H54 (cell line): ENCODE measurements around the gene CA12.
"Not testable (repeated sequence)": the region's sequence is repeated elsewhere in the genome, so short reads cannot be mapped to it uniquely, and the experiment has no call there.

Experiments used
- DNase-seq: peaks from one replicate; pipeline ENCODE4 v3.0.0; 2011; ENCODE audit warnings: low spot score, mixed read lengths; ENCODE audit not compliant: insufficient read length
- FAIRE-seq: peaks from 3 replicates; lab custom pipeline; 2011; peaks lifted over from hg19 to GRCh38; lab: Jason Lieb, UNC
- POLR2A ChIP-seq: IDR thresholded peaks from 2 replicates; pipeline ENCODE4 v1.6.1; 2011; ENCODE audit warnings: low read depth, mild to moderate bottlenecking, low read length

Gene CA12

DNA sequence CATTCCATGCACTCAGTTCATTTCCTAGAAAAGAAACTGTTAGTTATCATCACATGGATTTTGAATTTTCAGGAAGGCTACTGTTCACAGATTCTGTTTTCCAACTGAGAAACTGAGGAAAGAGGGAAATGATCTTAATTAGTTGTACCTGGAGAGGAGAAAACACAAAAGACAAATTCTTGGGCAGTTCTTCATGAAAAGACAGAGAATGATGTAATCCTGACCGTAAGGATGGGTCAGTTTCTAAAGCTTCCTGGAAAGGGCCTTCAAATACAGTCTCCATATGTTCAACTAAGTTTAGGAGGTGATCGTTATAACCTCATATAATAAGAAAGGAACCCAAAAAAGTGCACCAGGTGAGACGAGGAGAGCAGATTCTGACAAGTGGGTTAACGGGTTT, 44.6 kb downstream of the CA12 start:
- DNase-seq: no peak
- FAIRE-seq: no peak
- no peak for TF ChIP-seq POLR2A

DNA sequence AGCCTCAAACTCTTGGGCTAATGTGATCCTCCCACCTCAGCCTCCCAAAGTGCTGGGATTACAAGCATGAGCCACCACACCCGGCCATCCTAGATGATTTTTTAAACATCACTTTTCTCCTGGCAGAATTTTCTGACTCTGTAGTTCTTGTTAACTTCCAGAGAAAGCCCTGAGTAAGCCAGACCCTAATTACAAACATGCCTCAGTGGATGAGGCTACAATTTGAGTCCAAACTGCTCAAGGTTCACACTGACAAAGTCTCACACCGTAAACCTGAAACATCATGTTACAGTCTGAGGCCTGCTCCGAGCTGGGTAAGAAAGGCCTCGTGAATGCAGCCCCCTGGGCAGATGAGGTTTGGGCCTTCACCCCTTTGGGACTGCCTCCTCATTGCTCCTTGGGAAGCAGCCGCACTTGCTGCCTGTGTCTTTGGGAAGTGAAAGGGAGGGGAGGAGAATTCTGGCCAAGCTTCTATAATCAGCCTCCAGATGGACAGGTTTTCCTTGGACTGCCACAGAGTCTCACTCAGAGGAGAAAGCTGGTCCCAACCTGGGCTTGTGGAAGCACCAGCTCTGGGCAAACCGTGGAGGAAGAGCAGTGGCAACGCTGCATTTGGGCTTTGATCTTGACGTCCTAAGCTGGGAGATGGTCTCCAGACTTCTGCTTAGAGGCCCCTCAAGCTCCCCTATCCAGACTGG, 46.0 kb downstream of the CA12 start:
- no peak for FAIRE-seq
- TF ChIP-seq POLR2A: no peak
- DNase-seq: no peak

DNA sequence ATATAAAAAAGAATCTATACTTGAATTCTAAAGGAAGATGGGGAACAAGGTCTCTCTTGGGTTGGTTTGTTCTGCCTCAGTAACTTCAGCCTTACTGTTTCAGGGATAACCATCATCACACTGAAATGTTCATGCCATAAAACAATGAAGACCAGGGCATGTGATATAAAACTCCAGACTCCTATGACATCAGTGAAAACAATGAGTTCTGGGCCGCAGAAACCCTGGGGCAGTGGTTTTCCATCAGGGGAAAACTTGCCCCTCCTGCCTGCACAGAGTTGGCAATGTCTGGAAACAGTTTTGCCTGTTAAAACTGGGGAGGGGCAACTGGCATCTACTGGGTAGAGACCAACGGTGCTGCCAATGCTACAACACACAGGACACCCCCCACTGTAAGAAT, 46.8 kb downstream of the CA12 start:
- FAIRE-seq (no peak), DNase-seq (no peak)
- TF ChIP-seq POLR2A: no peak

DNA sequence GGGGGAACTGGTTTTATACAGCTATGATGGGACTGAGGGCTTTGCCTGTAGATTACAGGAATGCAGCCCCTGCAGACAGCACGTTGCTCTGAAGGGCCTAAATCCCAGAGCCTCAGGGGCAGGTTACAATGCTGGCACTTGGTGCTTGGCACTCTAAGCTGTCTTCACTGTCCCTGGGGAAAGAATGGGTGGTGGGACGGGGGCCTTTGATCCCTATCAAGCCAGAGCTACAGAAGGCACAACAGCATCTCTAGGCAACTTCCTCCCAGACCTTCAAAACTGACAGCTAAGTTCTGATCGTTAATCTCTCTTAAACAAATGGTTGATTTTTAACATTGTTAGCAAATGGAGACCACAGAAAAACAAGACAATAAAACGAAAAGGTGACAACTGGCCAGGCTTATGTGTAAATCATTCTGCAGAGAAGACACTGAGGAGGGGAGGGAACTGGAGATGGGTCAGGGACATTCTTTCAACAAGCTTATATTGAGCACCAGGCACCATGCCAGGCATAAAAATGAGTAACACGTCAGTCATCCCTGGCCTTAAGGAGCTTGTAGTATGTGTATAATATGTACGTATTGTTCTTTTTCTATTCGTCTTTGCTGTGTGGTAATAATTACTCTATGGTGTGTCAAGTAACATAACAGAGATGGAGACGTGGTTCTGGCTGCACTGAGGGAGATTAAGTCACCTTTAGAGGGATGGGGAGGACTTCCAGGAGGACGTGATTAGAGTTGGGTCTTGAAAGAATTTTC, 49.1 kb downstream of the CA12 start:
- TF ChIP-seq POLR2A: no peak
- DNase-seq (peak; percentile 39), FAIRE-seq (no peak)

DNA sequence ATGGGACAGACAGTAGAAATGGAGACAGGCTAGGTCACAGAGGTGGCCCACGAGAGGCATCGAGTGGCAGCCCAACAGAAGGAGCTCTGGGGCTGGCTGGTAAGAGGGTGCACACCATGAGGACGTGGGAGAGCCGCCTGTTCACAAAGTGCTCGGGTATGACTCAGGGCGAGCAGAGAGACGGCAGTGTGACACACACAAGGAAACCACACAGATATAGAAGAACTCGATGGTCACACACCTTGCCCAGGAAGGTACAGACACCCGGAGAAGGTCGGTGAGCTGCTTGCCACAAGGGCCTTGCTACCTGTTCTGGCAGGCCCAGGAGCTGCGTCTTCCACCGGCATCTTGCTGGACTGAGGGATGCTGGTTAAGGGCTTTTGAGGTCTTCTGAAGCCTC, 50.2 kb downstream of the CA12 start:
- no peak for FAIRE-seq
- no peak for DNase-seq
- TF ChIP-seq POLR2A: no peak

DNA sequence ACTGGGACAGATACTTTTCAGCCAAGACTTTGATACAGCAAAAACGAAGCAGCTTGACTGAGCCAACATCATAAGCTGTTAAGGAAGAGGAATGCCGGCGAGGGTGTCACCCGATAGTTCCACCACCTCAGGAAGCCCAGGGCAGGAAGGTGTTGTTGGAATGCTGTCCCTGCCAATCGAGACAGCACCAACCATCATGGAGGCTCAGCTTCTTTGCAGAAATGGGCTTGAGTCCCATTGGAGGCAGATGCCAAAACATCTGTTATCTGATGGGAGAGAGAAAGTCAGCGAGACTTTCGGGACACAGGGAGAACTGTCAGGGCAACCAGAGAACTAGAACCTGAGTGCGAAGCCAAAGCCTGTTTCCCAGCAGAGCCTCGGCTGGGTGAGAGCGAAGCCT, 50.7 kb downstream of the CA12 start:
- FAIRE-seq (no peak), DNase-seq (no peak)
- TF ChIP-seq POLR2A: no peak

DNA sequence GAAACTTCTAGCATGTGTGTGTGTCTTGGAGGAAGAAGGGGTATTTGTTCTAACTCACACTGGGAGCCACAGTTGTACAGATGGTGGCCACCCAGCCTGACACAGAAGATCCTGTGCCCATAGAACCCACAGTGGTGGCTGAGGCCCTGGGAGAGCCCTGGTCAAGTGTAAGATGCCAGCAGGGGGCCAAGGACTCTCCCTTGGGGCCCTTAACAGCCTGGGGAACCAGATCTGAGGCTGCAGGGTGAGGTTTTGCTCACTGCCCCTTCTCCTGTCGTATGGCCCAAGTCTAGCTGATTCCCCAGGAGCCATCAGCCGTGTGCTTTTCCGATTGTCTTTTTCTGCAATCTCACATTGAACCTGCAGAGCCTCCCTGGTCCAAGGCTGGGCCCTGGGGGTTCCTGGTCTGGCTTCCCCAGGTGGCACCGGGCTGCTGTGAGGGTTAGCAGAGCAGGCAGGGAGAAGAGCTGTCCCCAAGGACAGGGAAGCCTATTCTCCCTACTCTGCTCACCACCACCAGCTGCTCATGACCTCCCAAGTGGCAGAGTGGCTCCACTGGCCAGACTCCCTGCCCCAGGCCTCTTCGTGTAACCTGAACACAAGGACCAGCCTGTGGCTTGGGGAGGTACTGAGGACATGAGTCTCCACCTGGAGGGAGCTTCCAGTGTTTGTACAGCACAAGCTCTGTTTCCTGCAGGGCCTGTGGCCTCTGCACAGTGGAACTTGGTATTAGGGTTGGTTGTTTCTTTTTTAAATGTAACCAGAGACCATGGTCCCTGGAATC, 51.9 kb downstream of the CA12 start:
- FAIRE-seq: no peak
- TF ChIP-seq POLR2A: no peak
- DNase-seq: no peak

DNA sequence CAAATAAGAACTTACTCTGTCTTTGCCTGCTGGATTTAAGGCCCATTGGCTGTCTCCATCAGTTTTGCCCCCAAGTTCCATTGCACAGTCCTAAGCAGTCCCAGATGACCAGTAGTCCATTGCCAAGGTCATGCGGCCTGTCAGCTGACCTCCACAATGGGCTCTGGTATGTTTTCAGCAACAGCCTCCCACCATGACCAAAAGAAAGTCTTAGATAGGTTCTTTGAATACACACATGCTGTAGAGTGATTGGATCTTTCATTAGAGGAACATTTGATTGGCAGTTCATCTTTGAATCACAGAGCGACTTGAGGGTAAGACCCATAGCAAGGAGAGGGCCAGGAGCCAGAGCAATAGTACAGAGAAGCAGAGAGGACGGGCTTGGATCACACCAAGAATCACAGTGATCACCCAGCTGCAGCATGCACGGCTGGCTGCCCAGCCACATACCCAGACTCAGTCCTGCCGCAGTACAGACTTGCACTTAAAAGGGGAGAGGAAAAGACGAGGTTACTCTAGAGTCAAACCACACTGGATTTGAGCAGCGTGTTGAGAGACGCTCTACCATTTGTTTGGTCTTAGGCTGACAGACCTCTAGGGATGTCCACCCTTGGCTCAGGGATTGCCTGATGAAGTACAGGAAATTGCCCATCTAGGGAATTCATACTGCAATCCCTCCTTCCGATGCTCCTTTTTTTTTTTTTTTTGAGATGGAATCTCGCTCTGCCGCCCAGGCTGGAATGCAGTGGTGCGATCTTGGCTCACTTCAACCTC, 53.8 kb downstream of the CA12 start:
- DNase-seq: no peak
- no peak for FAIRE-seq
- no peak for TF ChIP-seq POLR2A

DNA sequence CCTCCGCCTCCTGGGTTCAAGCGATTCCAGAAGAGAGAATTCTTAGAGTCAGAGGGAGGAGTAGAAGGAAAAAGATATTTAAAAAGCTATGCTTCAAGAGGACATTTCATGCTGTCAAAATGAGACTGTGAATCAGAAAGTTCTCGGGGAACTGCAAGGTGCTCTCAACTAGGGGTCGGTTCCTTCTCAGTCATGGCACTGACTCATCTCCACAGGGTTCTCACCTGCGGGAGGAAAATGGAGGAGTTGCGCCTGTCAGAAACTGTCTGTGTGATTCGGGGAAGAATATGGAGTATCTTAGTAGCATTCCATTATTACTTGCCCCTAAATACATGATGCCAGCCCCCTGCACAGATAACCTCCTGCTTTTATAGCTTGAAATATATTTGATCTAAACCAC, 56.9 kb downstream of the CA12 start:
- no peak for FAIRE-seq
- DNase-seq: no peak
- TF ChIP-seq POLR2A: no peak

DNA sequence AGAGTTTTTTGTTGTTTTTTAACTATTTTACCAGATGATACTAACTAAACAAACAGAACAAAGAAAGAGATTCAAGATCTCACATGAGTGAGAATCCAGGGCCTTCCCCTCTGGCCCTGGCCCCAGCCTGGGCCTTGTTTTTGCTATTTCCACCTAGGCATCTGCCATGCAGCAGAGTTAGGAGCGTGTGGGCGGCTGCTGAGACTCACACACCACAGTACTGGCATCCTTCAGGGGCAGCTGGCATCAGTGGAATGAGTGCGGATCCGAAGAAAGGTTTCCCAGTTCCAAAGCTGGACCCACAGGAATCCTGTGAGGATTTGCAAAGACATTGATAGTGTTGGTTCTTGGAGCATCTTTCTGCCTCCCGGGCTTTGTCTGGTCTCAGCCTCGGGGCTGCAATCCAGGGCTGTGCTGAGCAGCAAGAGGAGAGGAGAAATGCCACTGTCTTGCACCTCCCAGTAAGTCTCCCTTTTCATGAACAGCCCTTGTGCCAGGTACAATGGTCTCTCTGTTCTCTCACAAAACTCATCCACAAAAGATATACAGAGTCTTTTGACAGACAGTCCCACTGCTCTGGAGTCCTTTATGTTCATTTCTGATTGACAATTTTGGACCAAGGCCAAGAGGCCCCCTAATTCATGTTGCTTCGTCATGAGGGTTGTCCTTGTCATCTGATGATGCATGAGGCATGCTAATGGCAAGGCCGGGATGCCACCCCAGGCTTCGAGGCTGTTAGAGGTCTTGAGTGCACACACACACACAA, 57.7 kb downstream of the CA12 start:
- FAIRE-seq: no peak
- TF ChIP-seq POLR2A: no peak
- DNase-seq: no peak

DNA sequence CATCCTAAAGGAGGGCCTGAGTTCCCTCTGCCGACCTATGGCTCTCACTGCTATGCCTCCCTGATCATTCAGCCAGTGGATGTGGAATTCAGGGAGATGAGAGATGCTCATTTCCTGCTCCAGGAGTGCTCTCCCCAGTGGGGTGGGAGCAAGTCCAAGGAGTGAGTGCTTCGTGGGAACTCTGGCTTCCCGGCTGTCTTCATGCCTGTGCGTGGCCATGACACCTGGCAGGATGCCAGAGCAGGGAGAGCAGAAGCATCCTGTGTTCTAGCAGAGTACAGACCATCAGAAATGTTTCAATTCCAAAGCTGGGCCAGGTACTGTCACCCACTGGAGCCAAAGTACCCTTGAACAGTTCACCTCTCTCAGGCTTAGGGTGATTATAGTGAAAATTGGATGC, 59.1 kb downstream of the CA12 start:
- no peak for TF ChIP-seq POLR2A
- DNase-seq: no peak
- FAIRE-seq: no peak

DNA sequence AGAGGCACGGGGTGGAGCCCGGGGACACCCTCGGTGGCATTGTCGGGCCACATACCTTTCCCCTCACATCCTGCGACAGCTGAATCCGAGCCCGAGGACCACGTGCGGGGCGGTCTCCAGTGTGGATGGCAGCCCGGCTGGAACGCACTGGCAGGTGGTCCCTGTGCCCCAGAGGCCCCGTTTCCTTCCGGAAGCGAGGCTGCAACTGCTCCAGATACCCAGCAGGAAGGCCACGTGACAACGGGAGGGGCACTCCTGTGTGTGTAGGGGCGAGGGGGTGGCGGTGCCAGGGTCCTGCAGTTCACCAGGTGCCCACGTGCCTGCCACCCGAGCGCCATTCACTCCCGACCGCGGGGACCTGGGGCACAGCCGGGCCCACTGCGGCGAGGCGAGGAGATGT, 60.2 kb downstream of the CA12 start:
- FAIRE-seq (no peak), DNase-seq (no peak)
- no peak for TF ChIP-seq POLR2A

DNA sequence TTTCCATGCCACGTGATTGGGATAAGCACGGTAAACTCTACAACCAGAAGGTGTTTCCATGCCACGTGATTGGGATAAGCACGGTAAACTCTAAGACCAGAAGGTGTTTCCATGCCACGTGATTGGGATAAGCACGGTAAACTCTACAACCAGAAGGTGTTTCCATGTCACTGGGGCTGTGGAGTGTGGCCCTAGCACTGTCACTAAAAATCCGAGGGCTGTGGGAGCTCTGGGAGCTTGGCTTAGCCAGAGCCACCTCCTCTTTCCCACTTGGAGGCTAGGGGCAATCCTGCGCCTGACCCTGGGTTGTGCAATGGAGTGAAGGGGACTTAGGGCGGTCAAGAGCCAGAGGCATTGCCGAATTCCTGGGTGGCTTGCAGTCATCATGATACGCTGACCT, 60.7 kb downstream of the CA12 start:
- DNase-seq, FAIRE-seq: not testable (repeated sequence)

DNA sequence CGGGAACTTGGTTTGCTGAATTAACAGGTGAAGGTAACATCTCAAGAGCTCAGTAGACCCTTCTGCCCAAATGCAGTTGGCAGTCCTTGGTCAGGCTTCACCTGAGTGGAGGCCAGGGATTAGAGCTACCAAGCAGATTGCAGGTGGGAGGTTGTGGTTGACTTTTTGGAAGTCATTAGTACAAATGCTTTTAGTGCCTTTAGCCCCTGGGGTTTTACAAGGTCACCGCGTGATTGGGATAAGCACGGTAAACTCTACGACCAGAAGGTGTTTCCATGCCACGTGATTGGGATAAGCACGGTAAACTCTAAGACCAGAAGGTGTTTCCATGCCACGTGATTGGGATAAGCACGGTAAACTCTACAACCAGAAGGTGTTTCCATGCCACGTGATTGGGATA, 61.2 kb downstream of the CA12 start:
- not testable (repeated sequence) for FAIRE-seq, DNase-seq
